Activated CD4-positive, alpha-beta T cell treated with anti-CD3 and anti-CD28 coated beads, Interleukin-2, amount 50 U/mL, for 1 hour (primary cell): ENCODE results near the gene LCOR.
A peak's percentile ranks its signal among the peaks of the same experiment; 100 is the strongest.
"Not testable (repeated sequence)": the region's sequence is repeated elsewhere in the genome, so short reads cannot be mapped to it uniquely, and the experiment has no call there.

Experiments
- DNase-seq: peaks from one replicate; pipeline ENCODE4 v3.0.0-alpha.2; 2020

The LCOR gene

DNA sequence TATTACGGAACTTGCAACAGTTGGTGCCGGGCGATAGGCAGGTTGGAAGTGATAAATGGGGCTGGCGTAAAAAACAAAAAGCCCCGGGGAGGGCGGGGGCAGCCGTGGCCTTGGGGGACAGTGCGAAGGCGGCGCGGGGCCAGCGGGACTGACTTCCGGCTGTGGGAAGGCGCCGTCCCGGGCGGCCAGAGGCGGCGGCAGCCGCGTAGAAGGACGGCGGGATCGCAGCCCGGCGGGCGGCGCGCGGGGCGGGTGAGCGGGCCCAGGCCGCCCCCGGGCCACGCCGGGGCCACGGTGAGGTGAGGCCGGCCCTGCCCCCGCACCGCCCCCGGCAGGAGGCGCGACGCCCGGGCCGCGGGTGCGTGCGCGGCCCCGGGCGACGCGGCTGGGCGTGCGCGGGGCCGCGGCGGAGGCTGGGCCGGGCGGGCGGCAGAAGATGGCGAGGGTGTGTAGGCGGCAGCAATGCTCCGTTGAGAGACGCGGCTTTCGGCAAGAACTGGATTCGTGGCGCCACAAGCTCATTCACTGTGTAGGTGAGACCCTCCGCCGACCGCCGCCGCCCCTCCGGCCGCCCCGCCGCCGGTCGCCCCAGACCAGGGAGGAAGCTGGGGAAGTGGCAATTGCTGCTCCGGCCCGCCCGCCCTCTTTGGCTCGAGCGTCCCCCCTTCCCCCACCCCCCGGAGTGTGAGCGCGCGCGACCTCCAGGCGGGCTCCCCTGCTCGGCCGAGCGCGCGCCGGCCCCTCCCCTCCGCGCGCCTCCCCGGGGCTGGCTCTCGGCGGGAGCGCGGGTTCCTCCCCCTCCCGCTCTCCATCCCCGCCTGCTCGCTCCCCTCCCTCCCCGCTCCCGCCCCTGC, at the start of gene LCOR:
TSS of gene LCOR (plus strand) at position 432 of the 854 bp plus-strand sequence. CDS start 116,760 bp downstream, outside the sequence.
- peak; percentile 78 for DNase-seq

DNA sequence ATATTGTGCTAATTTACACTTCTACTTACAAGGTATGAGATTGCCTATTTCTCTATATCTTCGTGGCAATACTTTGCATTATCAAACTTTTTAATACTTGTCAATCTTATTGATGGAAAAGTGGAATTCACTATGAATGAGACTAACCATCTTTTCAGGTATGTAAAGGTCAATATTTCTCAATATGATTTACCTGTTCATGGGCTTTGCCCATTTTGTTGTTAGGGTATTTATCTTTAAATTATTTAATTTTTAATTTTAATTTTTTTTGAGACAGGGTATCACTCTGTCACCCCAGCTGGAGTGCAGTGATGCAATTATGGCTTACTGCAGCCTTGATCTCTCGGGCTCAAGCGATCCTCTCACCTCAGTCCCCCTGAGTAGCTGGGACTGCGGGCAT, 47.8 kb upstream of the LCOR start:
- DNase-seq, result no peak

DNA sequence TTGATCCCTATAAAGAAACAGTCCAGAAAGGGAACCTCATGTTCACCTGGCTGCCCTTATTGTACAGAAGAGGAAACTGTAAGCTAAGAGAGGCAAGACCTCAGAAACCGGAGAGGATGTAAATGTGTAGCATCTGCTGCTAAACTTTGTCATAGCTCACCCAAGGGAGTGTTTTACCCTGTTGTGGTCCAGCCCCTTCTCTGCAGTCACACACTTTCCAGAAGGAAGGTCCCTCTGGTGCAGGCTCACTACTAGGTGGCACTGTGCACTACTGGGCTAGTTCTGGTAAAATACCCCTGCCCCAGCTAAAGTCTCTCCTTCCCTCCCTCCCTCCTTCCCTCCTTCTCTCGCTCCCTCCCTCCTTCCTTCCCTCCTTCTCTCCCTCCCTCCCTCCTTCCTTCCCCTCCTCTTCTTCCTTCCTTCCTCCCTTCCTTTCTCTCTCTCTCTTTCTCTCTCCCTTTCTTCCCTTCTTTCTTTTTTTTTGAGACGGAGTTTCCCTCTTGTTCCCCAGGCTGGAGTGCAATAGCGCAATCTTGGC, 42.5 kb upstream of the LCOR start:
- no peak for DNase-seq

DNA sequence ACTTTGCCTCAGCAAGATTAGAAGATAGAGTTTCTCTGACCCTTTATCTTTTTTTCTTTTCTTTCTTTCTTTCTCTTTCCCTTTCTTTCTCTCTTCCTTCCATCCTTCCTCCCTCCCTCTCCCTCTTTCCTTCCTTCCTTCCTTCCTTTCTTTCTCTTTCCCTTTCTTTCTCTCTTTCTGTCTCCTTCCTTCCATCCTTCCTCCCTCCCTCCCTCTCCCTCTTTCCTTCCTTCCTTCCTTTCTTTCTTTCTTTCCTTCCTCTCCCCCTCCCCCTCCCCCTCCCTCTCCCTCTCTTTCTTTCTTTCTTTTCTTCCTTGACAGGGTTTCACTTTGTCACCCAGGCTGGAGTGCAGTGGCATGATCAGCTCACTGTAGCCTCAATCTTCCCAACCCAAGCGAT, 40.2 kb upstream of the LCOR start:
- DNase-seq, result no peak

DNA sequence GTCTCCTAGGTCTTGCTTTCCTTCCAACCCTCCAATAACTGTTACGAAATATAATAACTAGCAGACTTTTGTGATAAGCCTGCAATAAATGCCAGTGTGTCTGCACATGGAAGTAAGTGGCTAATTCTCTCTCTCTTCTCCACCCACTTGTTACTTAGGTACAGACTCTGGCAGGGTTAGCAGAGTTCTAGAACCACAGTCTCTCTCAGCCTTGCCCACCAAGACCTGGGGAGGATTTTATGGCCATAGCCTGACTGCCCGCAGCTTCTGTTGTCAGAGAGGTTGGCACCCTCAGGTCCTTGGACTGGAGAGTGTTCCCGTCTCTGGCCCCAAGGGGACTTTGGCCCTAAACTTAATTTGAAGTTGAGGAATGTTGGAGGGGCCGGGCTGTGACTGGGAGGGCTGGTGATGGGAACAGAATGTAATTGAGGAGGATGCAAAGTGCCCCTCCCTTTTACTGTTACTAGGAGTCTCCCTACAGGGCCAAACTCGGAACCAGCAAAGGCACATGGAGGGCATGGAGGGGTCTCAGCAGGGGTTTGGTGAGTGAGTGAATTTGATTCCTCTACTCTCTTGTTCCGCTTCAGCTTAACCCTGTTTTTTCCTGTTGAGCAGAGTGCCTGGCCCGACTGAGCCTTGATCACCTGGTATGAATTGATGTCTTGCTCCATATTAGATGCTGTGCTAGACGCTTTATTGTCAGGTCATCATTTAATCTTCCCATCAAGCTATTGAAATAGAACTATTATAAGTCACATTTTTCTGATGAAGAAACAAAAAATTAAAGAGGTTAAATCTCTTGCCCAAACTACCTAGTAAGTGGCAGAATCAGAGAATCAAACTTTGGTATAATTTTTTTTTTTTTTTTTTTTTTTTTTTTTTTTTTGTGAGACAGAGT, 37.0 kb upstream of the LCOR start:
- DNase-seq, result no peak

DNA sequence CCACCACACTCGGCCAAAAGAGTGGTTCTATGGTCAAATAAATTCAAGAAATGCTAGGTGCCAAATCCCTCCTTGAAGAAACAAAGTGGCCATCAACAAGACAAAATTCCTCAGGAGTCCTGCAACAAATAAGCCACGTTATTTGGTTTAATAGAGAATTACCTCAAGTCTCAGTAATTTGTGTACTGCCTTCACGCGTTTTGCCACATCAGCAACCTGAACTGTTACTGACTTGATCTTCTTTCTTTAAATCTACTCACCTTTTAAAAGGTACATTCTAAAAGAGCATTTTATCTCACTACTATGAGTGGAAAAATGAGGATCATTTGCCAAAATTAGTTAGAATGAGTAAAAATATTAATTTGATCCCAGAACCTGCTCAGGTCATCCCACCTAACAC, 34.6 kb upstream of the LCOR start:
- DNase-seq, result no peak

DNA sequence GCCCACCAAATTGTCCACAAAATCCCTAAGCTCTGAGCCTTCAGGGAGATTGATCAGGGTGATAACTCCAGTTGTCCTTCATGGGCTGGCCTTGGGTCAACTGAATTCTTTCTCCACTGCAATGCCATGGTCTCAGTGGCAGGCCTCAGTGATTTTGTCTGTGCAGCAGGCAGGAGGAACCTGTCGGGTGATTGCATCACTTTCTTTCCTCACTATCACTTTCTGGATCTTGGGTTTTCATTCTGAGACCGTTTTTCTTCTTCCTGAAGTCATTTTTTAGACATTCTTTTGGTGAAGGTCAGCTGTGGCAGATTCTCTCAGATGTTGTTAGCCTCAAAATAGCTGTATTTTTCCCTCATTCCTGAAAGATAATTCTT, 28.8 kb upstream of the LCOR start:
- DNase-seq, result no peak

DNA sequence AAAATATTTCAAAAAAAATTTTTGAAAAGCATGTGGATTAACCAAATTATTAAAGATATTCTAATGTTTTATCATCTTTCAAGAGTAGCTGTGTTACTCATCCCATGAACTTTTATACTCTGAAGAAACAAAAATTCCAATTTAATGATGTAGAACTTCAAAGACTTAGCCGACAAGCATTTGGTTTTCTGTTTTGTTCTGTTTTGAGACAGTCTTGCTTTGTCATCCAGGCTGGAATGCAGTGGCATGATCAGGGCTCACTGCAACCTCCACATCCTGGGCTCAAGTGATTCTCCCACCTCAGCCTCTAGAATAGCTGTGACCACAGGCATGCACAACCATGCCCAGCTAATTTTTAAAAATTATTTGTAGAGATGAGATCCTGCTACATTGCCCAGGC, 17.8 kb upstream of the LCOR start:
- DNase-seq, result no peak

DNA sequence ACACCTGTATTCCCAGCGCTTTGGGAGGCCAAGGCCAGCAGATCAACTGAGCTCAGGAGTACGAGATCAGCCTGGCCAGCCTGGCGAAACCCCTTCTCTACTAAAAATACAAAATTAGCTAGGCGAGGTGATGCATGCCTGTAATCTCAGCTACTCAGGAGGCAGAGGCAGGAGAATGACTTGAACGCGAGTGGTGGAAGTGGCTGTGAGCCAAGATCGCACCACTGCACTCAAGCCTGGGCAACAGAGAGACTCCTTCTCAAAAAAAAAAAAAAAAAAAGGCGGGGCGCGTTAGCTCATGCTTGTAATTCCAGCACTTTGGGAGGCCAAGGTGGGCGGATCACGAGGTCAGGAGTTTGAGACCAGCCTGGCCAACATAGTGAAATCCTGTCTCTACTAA, 13.1 kb upstream of the LCOR start:
- DNase-seq, result not testable (repeated sequence)

DNA sequence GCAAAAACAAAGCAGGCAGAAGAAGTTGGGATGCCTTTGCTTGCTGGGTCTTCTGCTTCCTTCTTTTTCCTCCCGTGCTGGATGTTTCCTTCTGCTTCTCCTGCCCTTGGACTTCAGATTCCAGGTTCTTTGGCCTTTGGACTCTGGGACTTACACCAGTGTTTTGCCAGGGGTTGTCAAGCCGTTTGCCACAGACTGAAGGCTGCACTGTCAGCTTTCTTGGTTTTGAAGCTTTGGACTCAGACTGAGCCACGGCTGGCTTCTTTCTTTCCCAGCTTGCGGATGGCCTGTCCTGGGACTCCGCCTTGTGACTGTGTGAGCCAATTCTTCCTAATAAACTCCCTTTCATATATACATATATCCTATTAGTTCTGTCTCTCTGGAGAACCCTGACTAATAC, 11.3 kb upstream of the LCOR start:
- DNase-seq, result no peak

DNA sequence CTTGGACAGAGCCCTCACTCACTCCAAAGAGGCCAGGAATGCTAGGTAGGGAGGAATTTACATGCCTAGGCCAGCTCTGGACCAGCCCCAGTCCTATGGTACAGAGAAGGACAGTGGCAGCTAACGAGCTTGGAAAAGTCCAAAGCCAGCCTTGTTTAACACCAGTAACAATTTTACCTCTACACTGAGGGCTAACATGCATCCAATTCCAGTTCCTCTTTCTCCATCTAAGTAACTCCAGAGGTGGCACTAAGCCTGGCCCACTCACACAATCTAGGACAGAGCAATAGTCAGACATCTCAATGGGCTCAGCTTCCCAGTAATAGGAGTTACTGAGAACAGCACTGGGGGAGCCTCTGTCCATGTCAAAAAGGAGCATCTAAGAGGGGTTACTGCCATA, 5.7 kb upstream of the LCOR start:
- DNase-seq, result no peak

DNA sequence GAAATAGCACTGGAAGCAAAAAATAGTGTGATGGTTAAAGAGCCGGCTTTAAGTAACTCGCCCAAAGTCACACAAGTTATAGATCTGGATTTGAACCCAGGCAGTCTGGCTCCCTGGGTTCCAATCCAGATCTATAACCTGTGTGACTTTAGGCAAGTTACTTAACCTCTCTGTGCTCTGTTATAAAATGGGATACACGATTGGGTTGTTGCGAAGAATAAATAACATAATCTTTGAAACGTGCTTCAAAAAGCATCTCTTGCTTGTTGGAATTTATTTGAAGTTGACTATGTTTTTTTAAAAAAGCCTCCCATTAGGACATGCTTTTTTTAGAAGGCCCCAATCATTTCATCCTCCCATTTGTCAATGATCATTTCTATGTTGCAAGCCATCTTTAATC, 3.5 kb upstream of the LCOR start:
- no peak for DNase-seq

DNA sequence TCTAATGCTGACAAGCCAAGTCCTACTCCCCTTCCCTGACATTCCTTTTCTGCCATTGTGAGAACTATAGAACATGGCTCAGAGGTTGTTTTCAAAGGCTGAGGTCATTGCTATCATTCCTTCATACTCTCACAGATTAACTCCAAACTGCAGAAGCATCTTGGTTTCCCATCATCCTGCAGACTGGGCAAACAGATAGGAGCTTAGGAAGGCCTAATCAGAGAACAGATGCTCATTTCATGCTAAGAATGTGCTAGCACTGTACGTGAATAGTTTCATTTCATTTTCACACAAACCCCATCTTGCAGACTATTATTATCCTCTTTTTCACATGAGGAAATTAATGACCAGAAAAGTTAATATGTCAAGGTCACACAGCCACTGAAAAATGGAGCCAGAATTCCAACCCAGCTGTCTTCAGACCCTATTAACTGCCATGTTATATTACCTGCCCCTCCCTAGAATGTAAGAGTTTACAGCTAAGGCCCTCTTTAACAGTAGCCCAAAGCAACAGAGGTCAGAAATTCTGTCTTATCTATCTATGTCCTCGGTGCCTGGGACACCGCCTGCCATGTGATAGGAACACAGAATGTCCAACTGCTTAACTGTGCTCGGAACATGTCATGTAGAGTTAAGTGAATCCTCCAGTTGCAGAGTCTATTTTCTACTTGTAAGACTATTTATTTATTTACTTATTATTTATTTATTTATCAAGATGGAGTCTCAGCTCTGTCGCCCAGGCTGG, 2.9 kb upstream of the LCOR start:
- no peak for DNase-seq

DNA sequence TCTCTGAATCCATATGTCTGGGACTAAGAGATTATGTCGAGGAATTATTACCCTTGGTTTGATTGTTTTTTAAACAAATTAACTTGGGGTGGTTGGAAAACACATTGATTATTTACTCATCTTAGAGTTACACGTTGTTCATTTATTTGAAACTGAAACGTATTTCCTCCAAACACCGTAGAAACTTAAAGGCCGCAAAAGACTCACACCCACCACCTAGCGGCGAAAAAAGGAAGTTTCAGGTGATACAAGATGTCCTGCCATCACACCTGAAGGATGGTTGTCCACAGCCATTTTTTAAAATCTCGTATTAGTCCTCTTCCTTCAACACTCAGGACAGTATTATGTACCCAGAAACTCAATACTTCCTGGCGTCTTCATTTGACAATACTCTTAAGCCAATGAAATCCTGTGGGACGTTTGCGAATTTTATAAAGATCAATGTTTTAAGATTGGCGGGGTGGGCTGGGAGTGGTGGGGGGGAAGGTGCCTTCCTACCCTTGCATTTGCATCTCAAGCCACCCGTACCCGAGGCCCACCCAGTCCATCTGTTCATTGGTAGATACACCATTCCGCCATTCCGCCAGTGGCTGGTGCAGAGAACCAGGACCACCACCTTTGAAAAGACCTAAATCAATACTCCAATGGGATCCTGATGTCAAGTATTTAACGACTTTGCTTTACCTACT, 1.4 kb upstream of the LCOR start:
- DNase-seq, result peak; percentile 75

DNA sequence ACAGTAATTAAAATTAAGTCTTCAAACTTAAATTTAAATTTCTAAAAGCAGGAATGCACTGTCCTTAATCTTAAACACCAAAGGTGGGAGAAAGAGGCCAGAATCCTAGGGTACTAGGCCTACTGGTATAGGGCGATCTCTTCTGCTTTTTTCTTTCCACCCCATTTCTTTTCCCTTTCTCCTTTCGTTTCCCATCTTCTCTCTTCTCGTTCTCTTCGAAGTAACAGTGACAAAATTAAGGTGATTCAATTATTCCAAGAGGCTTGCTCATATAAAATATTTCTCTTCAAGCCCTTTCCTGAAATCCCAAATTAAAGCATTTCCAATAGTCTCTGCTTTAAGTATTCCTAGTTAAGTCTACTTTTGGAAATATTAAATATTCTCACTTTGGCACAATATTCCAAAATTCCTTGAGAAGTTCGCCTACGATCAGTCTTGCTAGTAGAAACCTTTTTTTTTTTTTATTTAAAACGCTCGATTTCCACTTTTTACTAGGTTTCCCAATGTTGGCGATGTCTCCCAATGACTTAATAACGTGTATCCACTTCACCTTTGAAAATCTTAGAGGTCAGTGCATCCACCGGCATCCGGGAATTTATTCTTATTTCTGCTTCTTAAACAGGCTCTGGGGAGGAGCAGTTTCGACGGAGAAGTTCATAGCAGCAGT, 765 bp upstream of the LCOR start:
- DNase-seq, result no peak

DNA sequence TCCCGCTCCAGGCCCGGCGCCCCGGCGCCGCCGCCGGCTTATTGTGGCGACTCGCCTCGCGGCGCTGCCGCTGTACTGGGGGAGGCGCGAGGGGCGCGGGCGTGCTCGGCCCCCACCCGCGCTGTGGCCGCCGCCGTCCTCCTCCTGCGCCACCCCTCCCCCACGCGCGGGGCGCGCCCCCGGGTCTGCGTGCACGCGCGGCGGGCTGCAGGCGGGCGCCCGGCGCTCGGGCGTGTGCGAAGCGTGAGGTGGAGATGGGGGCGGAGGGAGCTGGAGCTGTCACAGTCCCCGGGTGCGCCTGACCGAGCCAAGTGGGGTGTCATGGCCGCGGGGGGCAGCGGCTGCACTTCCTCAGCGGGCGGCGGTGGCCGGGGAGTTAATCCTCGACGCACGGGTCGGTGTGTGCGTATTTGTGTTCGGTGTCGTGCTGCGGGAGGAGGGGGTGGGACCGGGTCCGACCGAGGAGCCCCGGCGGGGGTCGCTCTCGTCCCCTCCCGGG, 672 bp downstream of the LCOR start:
- peak; percentile 84 for DNase-seq

DNA sequence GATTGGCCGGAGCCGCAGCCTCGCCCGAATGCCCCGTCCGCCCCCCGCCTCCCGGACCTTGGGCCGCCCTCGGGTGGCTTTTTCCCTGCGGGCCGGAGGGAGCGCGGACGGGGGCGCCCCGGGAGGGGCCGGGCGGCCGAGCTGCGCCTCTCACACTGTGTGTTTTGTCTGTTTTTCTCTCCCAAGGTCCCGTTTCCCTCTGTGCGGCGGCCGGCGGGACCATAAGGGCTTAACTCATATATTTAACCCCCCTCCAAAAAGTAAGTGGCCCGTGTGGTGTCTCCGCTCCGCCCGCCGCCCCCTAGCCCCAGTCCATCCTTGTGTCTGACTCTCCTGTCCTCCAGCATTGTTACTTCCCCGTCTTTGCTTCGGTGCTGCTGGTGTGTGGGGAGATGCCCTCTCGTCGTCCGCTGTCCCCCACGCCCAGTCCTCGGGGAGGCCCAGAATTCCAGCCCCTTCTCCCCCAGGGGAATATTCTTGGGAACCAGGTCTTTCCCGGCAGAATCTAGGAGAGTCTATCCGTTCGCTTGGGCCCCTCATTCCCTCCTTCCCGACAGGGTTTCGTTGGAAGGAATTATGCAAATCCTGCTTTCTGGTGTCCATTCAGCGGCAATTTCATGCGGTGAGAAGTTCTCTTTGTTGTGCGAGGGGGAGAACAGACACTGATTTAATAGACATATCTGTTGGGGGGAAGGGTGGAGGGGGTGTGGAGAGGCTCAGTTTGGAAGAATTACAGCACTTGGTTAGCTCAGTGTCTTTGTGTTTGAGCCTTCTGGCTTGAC, 1.3 kb downstream of the LCOR start:
- DNase-seq, result no peak

DNA sequence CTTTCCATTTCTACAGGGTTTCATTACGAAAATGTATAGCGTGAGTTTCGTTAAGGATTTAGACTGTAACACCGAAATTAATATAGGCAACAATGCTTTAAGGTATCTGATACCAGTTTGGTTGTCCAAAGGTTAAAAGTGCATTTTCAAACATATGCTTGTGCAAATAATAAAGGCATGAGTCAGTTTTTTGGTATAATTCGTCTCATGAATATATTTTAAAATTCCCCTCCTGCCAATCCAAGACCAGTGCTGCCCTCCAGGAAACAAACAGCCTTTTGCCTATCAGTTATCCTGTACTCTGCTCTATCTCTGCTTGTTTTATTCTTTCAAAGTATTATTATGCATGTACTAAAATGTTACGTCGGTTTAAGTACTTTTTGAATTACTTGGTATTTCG, 2.0 kb downstream of the LCOR start:
- no peak for DNase-seq

DNA sequence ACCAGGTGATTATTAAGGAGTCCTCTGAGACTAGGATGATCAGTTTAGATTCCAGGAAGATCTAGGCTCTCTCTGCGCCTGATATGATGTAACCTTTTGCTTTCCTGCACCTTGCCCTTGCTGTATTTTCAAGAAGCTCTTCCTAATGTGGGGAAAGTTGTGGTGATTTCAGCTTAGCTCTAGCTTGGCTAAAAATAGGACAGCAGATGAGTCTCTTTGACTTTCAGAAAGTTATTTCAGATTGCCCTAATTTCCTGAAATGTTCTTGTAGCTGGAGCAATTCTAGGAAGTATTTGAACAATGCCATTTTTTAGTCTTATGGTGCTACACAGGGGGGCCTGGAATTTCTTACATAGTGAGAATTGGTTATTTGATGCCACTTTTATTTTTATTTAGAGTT, 3.8 kb downstream of the LCOR start:
- no peak for DNase-seq

DNA sequence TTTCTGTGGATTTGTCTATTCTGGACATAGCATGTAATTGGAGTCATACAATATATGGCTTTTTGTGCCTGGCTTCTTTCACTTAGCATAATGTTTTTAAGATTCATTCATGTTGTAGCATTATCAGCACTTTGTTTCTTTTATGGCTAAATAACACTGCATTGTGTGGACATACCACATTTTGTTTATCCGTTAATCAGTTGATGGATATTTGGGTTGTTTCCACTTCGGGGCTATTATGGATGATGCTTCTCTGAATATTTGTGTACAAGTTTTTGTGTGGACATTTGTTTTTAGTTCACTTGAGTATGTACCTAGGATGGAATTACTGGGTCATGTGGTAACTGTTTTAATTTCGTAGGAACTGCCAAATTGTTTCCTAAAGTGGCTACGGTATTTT, 6.4 kb downstream of the LCOR start:
- DNase-seq, result no peak
